GM12878 (cell line): ENCODE data around the gene LGALS3.

ENCODE experiments used
- CTCF ChIP-seq, 3 experiments: IDR thresholded peaks in 2 of 3; conservative IDR thresholded peaks in 1 of 3; 2 replicates each; pipeline ENCODE4 v1.5.1; 2011; ENCODE audit warnings: low read depth in 3 of 3, low read length in 3 of 3, mild to moderate bottlenecking in 3 of 3, control low read depth in 2 of 3, moderate library complexity in 2 of 3, inconsistent platforms in 1 of 3, mixed read lengths in 1 of 3; ENCODE audit not compliant: control insufficient read depth in 2 of 3, insufficient read depth in 1 of 3; ENCODE audit errors: extremely low read depth in 1 of 3
- GATAD2B ChIP-seq: fragments of 450-650 bp; conservative IDR thresholded peaks from 2 replicates; pipeline ENCODE4 v1.6.1; 2017; ENCODE audit warnings: low read depth, mild to moderate bottlenecking, moderate library complexity
- KAT2A ChIP-seq: conservative IDR thresholded peaks from 2 replicates; pipeline ENCODE4 v1.6.1; 2011; ENCODE audit warnings: low read depth, low read length; ENCODE audit not compliant: control insufficient read depth
- MAX ChIP-seq: IDR thresholded peaks from 2 replicates; pipeline ENCODE4 v1.6.1; 2012; ENCODE audit warnings: low read depth, low read length, improper control_type of control experiment
- POLR2AphosphoS2 ChIP-seq: IDR thresholded peaks from 2 replicates; pipeline ENCODE4 v1.6.1; 2011; ENCODE audit warnings: low read depth, mild to moderate bottlenecking, low read length, improper control_type of control experiment, moderate library complexity
- POLR2AphosphoS5 ChIP-seq: IDR thresholded peaks from 2 replicates; pipeline ENCODE4 v1.6.1; 2011; ENCODE audit warnings: mild to moderate bottlenecking, low read length, inconsistent platforms
- RELB ChIP-seq: fragments of 450-650 bp; IDR thresholded peaks from 2 replicates; pipeline ENCODE4 v1.6.1; 2017; ENCODE audit warnings: low read depth, mild to moderate bottlenecking, moderate library complexity

DNA sequence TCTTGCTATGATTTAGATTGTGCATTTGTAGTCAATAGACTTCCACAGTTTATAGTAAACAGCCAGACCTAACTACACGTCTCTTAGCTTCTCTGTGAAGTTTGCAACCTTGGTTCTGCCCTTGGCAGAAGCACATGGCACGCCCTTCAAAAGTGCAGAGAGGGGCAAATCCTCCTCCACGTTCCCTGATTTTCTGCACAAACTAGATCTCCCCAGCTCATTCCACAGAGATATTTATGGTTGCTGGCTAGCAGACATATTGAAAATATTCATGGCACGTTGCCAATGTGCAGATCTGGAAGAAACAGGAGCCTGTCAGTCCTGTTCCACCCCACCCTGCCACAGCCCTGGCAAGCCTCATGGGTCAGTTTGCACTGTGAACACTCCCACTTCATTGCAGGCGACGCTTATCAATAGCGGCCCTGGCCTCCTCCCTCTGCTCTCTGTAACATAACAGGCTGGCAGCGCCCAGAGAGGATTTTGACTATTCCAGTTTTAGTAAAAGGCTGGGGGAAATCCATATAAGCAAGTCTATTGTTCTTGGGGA, 6.5 kb upstream of the LGALS3 start:
- TF ChIP-seq CTCF (IDR thresholded peaks at IDR 0.05 in 2 of 3, conservative IDR thresholded peaks at IDR 0.05 in 1 of 3; ENCODE audit: control insufficient read depth in 2 of 3, extremely low read depth in 1 of 3, insufficient read depth in 1 of 3, low read depth in 3 of 3, low read length in 3 of 3) (no peak), GATAD2B (no peak), POLR2AphosphoS5 (no peak), MAX (no peak), KAT2A (no peak), RELB (no peak), POLR2AphosphoS2 (no peak)
